SK-N-SH treated with all-trans-retinoic acid at 6 μM for 48 hours (cell line): ENCODE results near the gene FPGS.
A peak's percentile ranks its signal among the peaks of the same experiment; 100 is the strongest.

Experiments
- ATAC-seq: fragments of 200-7000 bp; cut with Tn5 transposase; 3 replicates; pipeline ENCODE4 v1.9.1; 2020; ENCODE audit warnings: mild to moderate bottlenecking, moderate library complexity
- ARNTL ChIP-seq: fragments of 450-650 bp; formaldehyde crosslinking; IDR thresholded peaks from 2 replicates; pipeline ENCODE4 v1.5.0; 2020; ENCODE audit warnings: low read depth, mild to moderate bottlenecking, moderate library complexity, borderline replicate concordance
- CSDC2 ChIP-seq: fragments of 250-450 bp; sonication (Bioruptor Pico); IDR thresholded peaks from 2 replicates; pipeline ENCODE4 v1.5.0; 2020; ENCODE audit warnings: mild to moderate bottlenecking, moderate library complexity
- ESRRG ChIP-seq: fragments of 250-450 bp; sonication (Bioruptor Pico); IDR thresholded peaks from 2 replicates; pipeline ENCODE4 v1.6.1; 2021; ENCODE audit warnings: mild to moderate bottlenecking
- GLIS3 ChIP-seq: fragments of 250-450 bp; sonication (Bioruptor Pico); IDR thresholded peaks from 2 replicates; pipeline ENCODE4 v1.5.0; 2020; ENCODE audit warnings: mild to moderate bottlenecking, moderate library complexity
- ISL1 ChIP-seq: fragments of 250-450 bp; sonication (Bioruptor Pico); IDR thresholded peaks from 2 replicates; pipeline ENCODE4 v2.1.2; 2022; ENCODE audit warnings: mild to moderate bottlenecking, moderate library complexity
- OSR1 ChIP-seq: fragments of 250-450 bp; sonication (Bioruptor Pico); IDR thresholded peaks from 2 replicates; pipeline ENCODE4 v1.8.0; 2022; ENCODE audit warnings: moderate library complexity, mild to moderate bottlenecking, inconsistent platforms
- PPARA ChIP-seq: fragments of 250-450 bp; sonication (Bioruptor Pico); IDR thresholded peaks from 2 replicates; pipeline ENCODE4 v1.5.0; 2020; ENCODE audit warnings: mild to moderate bottlenecking, borderline replicate concordance
- RARB ChIP-seq: fragments of 250-450 bp; sonication (Bioruptor Pico); IDR thresholded peaks from 2 replicates; pipeline ENCODE4 v1.8.0; 2021; ENCODE audit warnings: mild to moderate bottlenecking, moderate library complexity
- SNAI2 ChIP-seq: fragments of 250-450 bp; sonication (Bioruptor Pico); IDR thresholded peaks from 2 replicates; pipeline ENCODE4 v1.5.0; 2020; ENCODE audit warnings: mild to moderate bottlenecking, moderate library complexity
- TCF4 ChIP-seq: fragments of 250-450 bp; sonication (Bioruptor Pico); IDR thresholded peaks from 2 replicates; pipeline ENCODE4 v1.8.0; 2021; ENCODE audit warnings: mild to moderate bottlenecking, moderate library complexity, borderline replicate concordance
- TOX ChIP-seq: fragments of 250-450 bp; sonication (Bioruptor Pico); IDR thresholded peaks from 2 replicates; pipeline ENCODE4 v1.8.0; 2021; ENCODE audit warnings: mild to moderate bottlenecking, moderate library complexity, borderline replicate concordance
- TSHZ2 ChIP-seq: fragments of 250-450 bp; sonication (Bioruptor Pico); IDR thresholded peaks from 2 replicates; pipeline ENCODE4 v1.5.0; 2020; ENCODE audit warnings: mild to moderate bottlenecking, moderate library complexity
- ZC3H10 ChIP-seq: fragments of 250-450 bp; sonication (Bioruptor Pico); IDR thresholded peaks from 2 replicates; pipeline ENCODE4 v1.5.1; 2021; ENCODE audit warnings: mild to moderate bottlenecking, moderate library complexity
- ZFP30 ChIP-seq: fragments of 450-650 bp; formaldehyde crosslinking; IDR thresholded peaks from 2 replicates; pipeline ENCODE4 v1.5.0; 2022; ENCODE audit warnings: mild to moderate bottlenecking, moderate library complexity
- ZNF70 ChIP-seq: fragments of 450-650 bp; formaldehyde crosslinking; IDR thresholded peaks from 2 replicates; pipeline ENCODE4 v1.5.0; 2020; ENCODE audit warnings: mild to moderate bottlenecking, moderate library complexity
- ZNF8 ChIP-seq: fragments of 450-650 bp; formaldehyde crosslinking; IDR thresholded peaks from 2 replicates; pipeline ENCODE4 v1.5.0; 2020; ENCODE audit warnings: mild to moderate bottlenecking, moderate library complexity
- TF ChIP-seq, protein P1 (sequence below): fragments of 250-450 bp; sonication (Bioruptor Pico); IDR thresholded peaks from 2 replicates; pipeline ENCODE4 v1.8.0; 2020; ENCODE audit warnings: mild to moderate bottlenecking, moderate library complexity, borderline replicate concordance
- TF ChIP-seq, protein P2 (sequence below): fragments of 250-450 bp; sonication (Bioruptor Pico); IDR thresholded peaks from 2 replicates; pipeline ENCODE4 v1.5.1; 2021; ENCODE audit warnings: mild to moderate bottlenecking, moderate library complexity

FPGS gene

GRCh38 chr9:127781806-127782205 is 20.9 kb upstream of the FPGS start:
- no peak for ATAC-seq

GRCh38 chr9:127783111-127784008 is 19.3 kb upstream of the FPGS start:
- no peak for ATAC-seq
- TF ChIP-seq TCF4 (no peak), ESRRG (CRISPR knock-in tag) (no peak), CSDC2 (CRISPR knock-in tag) (no peak), ARNTL (CRISPR knock-in tag) (no peak)

More at GRCh38 chr9:127781806-127782205, 20.9 kb upstream of the FPGS start:
- TF ChIP-seq GLIS3 (CRISPR knock-in tag) (no peak), TCF4 (no peak), ZC3H10 (CRISPR knock-in tag) (no peak), CSDC2 (CRISPR knock-in tag) (no peak), ZNF70 (CRISPR knock-in tag) (no peak), ZNF8 (CRISPR knock-in tag) (no peak), ISL1 (CRISPR knock-in tag) (no peak), TOX (CRISPR knock-in tag) (no peak), ZFP30 (CRISPR knock-in tag) (no peak), OSR1 (CRISPR knock-in tag) (no peak), PPARA (CRISPR knock-in tag) (no peak), ESRRG (CRISPR knock-in tag) (no peak)
- TF ChIP-seq, protein P1, sequence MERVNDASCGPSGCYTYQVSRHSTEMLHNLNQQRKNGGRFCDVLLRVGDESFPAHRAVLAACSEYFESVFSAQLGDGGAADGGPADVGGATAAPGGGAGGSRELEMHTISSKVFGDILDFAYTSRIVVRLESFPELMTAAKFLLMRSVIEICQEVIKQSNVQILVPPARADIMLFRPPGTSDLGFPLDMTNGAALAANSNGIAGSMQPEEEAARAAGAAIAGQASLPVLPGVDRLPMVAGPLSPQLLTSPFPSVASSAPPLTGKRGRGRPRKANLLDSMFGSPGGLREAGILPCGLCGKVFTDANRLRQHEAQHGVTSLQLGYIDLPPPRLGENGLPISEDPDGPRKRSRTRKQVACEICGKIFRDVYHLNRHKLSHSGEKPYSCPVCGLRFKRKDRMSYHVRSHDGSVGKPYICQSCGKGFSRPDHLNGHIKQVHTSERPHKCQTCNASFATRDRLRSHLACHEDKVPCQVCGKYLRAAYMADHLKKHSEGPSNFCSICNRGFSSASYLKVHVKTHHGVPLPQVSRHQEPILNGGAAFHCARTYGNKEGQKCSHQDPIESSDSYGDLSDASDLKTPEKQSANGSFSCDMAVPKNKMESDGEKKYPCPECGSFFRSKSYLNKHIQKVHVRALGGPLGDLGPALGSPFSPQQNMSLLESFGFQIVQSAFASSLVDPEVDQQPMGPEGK (CRISPR knock-in tag): no peak
- TF ChIP-seq, protein P2, sequence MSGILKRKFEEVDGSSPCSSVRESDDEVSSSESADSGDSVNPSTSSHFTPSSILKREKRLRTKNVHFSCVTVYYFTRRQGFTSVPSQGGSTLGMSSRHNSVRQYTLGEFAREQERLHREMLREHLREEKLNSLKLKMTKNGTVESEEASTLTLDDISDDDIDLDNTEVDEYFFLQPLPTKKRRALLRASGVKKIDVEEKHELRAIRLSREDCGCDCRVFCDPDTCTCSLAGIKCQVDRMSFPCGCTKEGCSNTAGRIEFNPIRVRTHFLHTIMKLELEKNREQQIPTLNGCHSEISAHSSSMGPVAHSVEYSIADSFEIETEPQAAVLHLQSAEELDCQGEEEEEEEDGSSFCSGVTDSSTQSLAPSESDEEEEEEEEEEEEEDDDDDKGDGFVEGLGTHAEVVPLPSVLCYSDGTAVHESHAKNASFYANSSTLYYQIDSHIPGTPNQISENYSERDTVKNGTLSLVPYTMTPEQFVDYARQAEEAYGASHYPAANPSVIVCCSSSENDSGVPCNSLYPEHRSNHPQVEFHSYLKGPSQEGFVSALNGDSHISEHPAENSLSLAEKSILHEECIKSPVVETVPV (CRISPR knock-in tag): no peak

DNA sequence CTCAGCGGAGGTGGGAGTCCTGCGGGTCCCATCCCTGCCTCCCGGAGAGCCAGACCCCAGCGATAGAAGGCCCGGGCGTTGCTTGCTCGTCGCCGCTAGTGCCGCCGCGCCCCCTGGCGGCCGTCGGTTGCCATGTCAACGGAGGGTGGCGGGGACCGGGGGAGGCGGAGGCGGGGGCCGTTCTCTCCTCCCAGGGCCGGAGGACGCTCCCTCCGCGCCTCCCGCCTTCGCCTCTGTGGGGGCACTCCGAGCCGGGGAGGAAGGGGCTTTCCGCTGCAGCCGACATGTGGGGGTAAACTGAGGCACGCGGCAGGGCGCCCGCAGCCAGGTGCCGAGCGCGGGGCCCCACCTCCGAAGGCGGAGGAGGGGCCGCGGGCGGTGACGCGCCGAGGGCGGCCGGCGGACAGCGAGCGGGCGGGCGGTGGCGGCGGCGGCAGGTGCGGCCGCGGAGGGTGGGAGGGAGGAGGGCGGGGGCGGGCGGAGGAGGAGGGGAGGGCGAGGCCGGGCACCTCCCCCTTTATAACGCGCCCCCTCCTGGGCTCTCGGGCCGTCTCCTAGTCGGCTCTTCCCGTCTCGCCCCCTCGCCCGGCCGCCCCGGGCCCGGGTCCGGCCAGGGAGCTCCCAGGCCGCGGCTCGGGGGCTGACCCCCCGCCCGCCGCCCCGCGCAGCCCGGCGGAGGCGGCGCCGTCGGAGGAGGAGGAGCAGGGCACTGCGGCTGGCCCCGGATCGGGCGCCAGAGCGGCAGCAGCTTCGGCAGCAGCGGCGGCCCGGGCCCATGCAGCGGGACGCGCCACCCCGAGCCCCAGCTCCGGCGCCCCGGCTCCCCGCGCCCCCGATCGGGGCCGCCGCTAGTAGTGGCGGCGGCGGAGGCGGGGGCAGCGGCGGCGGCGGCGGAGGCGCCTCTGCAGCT is 17.4 kb upstream of the FPGS start:
- ATAC-seq: peak; percentile 71
- TF ChIP-seq ZFP30 (CRISPR knock-in tag) (no peak), SNAI2 (CRISPR knock-in tag) (no peak), ZNF70 (CRISPR knock-in tag) (no peak), ZC3H10 (CRISPR knock-in tag) (no peak), TSHZ2 (CRISPR knock-in tag) (no peak), RARB (no peak), GLIS3 (CRISPR knock-in tag) (no peak), ESRRG (CRISPR knock-in tag) (no peak), PPARA (CRISPR knock-in tag) (no peak), OSR1 (CRISPR knock-in tag) (no peak), ZNF8 (CRISPR knock-in tag) (no peak), ARNTL (CRISPR knock-in tag) (no peak)
- TF ChIP-seq, protein P1 (CRISPR knock-in tag): no peak; the same call in 1 of the 2 replicates
- TF ChIP-seq, protein P2 (CRISPR knock-in tag): no peak
